Germinal center (tissue), 1 donor: ENCODE measurements around the gene COLEC11.

Source experiments
- DNase-seq: peaks from one replicate; pipeline ENCODE4 v3.0.0; 2012; ENCODE audit warnings: mixed read lengths, low spot score

COLEC11 gene

GRCh38 chr2:3639015-3639630 is 44.2 kb downstream of the COLEC11 start:
- no peak for DNase-seq

GRCh38 chr2:3639653-3640052 is 44.7 kb downstream of the COLEC11 start:
- no peak for DNase-seq

DNA sequence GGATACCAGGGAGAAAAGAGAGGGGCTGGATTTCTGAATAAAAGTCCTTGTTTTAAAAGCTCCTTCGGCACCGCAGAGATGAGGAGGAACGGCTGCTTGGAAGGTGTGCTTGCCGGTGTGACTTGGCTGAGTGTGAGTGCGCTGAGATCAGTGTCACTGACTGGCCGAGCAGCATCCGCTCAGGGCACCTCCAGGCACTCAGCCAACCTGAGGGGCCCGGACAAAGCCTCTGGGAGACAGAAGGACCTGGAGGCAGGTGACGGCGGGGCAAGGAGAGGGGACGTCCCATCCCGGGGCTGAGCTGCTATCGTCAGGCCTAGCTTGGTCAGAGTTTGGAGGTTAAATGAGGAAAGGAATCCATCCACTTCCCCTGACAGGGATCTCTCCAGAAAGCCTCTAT is 46.3 kb downstream of the COLEC11 start:
- no peak for DNase-seq

DNA sequence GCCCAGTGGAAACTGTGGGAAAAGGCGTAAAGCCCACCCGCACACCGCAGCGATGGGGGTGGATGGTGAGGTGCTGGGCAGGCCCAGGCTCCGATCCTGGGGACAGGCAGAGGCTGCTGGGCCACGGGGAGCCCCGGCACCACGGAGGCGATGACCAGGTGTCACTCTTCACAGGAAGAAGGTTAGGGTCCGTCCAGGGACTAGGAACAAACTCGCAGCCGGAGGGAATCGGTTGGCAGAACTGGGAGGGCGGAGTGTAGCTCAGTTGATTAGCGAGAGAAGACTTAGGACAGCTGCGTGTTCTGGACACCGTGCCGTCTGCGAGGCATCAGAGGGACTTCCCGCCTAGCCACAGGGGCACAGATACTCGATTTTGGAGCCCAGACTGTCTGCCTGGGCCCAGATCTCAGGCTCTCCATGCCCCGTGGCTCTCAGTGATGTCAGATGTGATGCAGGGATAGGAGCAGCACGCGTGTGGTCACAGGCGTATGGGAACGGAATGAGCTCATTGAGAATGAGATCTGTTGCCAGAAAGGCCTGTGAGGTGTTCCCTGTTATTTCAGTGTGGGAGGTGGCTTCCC is 47.0 kb downstream of the COLEC11 start:
- DNase-seq, result no peak

DNA sequence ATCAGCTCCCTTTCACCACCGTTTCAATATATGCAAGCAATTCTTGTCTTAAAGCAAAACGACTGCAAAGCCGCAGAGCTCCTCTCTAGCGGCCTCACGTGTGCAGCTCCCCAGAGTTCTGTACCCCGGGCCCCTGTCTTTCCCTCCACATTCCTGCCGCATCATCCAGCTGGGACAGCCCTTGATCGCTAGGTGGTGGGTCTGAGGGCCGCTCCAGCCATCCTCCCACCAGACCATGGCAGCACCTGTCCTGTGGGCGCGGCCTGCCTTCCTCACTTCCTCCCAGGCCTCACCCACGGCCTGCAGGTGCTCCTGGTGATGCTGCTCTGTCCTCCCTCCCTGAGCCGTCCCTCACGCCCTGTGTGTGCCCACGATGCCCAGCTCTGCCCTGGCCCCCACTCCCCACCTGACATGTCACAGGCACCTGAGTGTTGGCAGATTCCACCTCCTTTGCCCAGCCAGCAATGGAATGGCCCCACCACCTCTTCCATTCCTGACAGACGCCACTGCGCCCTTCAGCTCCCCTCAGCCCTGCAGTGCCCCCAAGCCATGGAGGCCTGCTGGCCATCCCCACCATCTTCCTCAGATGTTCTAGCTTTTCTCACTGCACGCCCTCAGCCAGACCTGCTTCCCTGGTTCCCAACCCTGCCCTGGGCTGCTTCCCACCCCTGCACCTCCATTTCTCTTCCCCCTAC is 47.8 kb downstream of the COLEC11 start:
- no peak for DNase-seq

DNA sequence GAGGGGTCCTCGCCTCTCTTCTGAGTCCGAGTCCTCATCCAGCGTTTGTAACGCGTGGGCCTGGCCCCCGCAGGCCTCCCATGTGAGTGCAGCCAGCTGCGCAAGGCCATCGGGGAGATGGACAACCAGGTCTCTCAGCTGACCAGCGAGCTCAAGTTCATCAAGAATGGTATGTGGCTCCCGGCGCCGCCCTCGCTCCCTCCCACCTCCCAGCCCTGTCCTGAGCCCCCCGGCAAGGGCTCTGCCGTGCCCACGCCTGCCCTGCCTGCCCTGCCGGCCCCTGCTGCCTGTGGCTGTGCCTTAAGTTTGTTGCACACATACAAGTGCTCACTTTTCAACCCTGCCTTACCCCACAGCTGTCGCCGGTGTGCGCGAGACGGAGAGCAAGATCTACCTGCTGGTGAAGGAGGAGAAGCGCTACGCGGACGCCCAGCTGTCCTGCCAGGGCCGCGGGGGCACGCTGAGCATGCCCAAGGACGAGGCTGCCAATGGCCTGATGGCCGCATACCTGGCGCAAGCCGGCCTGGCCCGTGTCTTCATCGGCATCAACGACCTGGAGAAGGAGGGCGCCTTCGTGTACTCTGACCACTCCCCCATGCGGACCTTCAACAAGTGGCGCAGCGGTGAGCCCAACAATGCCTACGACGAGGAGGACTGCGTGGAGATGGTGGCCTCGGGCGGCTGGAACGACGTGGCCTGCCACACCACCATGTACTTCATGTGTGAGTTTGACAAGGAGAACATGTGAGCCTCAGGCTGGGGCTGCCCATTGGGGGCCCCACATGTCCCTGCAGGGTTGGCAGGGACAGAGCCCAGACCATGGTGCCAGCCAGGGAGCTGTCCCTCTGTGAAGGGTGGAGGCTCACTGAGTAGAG is 48.7 kb downstream of the COLEC11 start:
- no peak for DNase-seq

GRCh38 chr2:3644246-3644525 is 49.3 kb downstream of the COLEC11 start:
- DNase-seq, result no peak

GRCh38 chr2:3644891-3645605 is 50.1 kb downstream of the COLEC11 start:
- no peak for DNase-seq

DNA sequence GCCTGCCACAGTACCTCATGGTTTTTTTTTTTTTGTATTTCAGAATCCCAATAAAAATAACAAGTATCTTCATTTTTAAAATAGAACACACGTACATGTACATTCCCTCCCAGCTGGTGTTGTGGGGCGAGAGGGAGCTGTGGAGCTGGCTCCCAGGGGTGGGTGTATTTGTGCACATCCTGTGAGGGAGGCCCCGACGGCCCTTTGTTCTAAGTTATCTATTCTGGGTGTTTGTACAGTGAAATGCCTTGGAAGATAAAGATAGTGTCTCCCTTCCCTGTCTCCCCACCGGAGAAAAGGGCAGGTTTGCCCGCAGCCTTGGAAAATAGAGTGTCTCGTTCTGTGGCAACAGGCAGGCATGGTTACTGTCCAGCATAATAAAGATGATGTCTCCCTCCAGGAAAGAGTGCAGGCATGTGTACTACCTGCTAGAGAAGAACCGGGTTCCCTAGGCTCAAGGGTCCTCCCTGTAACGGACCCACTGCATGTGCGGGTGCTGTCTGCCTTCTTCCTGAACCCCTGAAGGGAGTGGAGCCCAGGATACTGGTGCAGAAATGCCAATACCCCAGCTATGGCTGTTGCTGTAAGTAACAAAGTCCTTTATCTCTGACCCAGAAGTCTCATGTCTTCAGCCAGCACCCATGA is 51.0 kb downstream of the COLEC11 start:
- no peak for DNase-seq

DNA sequence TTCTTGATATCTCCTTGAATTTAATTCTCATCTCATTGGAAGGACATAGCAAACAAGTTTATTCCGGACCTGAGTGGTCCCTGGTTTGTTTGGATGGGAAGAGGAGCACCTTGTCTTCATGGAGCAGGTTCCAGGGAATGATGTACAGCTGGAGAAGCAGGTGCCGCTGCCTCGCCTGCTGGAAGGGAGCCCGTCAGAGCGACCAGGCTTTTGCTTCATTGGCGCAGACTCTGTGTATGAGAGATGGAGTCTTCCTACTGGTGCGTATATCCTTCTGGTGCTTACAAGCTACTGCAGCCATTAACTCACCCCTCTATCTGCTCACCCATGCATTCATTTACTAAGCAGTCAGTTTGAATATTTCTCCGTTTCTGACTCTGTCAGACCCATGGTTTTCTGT is 51.5 kb downstream of the COLEC11 start:
- no peak for DNase-seq

DNA sequence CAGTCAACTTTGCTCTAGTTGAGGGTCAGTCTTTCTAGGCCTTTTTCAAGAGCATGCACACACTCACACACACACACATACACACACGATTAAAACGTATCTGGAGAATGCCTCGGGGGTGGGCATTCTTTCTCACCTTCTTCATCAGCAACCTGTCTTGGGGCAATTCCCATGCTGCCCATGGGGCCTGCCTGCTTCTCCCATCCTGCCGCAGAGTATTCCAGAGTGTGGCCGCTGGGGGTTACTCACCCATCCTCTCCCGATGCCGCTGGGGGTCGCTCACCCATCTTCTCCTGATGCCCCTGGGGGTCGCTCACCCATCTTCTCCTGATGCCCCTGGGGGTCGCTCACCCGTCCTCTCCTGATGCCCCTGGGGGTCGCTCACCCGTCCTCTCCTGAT is 52.3 kb downstream of the COLEC11 start:
- DNase-seq, result no peak

- DNase-seq, result no peak
Measured at GRCh38 chr2:3647831-3648651, 53.1 kb downstream of the COLEC11 start.

GRCh38 chr2:3648652-3649177 is 53.8 kb downstream of the COLEC11 start:
- no peak for DNase-seq

- DNase-seq, result no peak
Measured at GRCh38 chr2:3649581-3649980, 54.7 kb downstream of the COLEC11 start.

- no peak for DNase-seq
Measured at GRCh38 chr2:3650140-3650920, 55.4 kb downstream of the COLEC11 start.

GRCh38 chr2:3651691-3652648 is 57.1 kb downstream of the COLEC11 start:
- peak; percentile 87 for DNase-seq

DNA sequence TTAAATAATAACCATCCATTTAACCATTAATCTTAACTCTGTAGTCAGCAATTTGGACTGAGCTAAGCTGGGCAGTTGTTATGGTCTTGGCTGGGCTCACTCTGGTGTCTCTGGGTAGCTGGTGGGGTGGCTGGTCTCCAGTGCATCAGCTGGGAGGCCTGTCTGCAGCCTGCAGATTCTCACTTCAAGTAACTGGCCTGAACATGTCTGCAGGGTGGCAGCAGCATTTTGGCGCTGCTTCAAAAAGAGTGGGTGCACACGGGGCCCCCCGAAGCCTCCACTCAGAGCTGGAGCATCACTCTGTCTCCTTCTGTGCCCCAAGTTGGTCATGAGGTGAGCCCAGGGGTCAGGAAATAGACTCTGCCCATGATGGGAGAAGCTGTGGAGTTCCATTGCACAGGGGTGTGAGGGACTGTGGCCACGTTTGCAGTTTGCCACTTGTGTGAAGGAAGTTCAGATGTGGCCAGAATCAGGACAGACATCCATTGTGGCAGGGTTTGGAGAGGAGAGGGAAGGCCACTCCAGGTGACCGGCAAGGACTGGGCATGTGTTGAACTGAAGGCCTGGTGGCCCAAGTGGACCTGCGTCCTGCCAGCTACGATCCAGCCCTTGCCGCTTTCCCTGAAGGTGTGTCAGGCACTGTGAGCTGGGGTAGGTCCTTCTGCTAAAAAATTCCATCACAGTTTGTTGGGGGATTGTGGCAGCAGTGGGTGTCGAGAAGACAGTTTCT is 58.1 kb downstream of the COLEC11 start:
- no peak for DNase-seq

GRCh38 chr2:3654011-3654410 is 59.1 kb downstream of the COLEC11 start:
- no peak for DNase-seq
